Measurements from ENCODE around the gene SESN1. TPM values are rescaled to one million over a fixed set of nuclear protein-coding genes. Genes with fewer than 3 reads are reported as not detected.

The SESN1 gene
- total RNA-seq, 1 experiment from 2014 or later: 30.2 TPM

- ATAC-seq (no peak), DNase-seq (ENCODE audit: low spot score) (no peak)
- no peaks in the 10 kb centered on the region for H3K9me3 Mint-ChIP-seq
- no peak overlapping the region for H3K27ac Mint-ChIP-seq
- TF ChIP-seq, protein P1, sequence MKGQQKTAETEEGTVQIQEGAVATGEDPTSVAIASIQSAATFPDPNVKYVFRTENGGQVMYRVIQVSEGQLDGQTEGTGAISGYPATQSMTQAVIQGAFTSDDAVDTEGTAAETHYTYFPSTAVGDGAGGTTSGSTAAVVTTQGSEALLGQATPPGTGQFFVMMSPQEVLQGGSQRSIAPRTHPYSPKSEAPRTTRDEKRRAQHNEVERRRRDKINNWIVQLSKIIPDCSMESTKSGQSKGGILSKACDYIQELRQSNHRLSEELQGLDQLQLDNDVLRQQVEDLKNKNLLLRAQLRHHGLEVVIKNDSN (CRISPR knock-in tag; IDR thresholded peaks at IDR 0.05): no peak
- TF ChIP-seq IRF2 (CRISPR knock-in tag; IDR thresholded peaks at IDR 0.05; ENCODE audit: borderline replicate concordance, low read depth) (no peak), ZNF281 (CRISPR knock-in tag; IDR thresholded peaks at IDR 0.05) (no peak), USF2 (CRISPR knock-in tag; IDR thresholded peaks at IDR 0.05) (no peak), ZNF317 (CRISPR knock-in tag; IDR thresholded peaks at IDR 0.05; ENCODE audit: borderline replicate concordance, low read depth) (no peak), ZMAT4 (CRISPR knock-in tag; IDR thresholded peaks at IDR 0.05) (no peak), GRHL2 (CRISPR knock-in tag; IDR thresholded peaks at IDR 0.05; ENCODE audit: insufficient replicate concordance, severe bottlenecking) (no peak), ATF1 (CRISPR knock-in tag; IDR thresholded peaks at IDR 0.05) (no peak), ZNF232 (CRISPR knock-in tag; IDR thresholded peaks at IDR 0.05) (no peak), FOXP4 (CRISPR knock-in tag; IDR thresholded peaks at IDR 0.05) (no peak), FOXK1 (CRISPR knock-in tag; IDR thresholded peaks at IDR 0.05) (no peak), NFE2L1 (CRISPR knock-in tag; IDR thresholded peaks at IDR 0.05) (no peak)
- TF ChIP-seq, protein P2, sequence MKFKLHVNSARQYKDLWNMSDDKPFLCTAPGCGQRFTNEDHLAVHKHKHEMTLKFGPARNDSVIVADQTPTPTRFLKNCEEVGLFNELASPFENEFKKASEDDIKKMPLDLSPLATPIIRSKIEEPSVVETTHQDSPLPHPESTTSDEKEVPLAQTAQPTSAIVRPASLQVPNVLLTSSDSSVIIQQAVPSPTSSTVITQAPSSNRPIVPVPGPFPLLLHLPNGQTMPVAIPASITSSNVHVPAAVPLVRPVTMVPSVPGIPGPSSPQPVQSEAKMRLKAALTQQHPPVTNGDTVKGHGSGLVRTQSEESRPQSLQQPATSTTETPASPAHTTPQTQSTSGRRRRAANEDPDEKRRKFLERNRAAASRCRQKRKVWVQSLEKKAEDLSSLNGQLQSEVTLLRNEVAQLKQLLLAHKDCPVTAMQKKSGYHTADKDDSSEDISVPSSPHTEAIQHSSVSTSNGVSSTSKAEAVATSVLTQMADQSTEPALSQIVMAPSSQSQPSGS (CRISPR knock-in tag; IDR thresholded peaks at IDR 0.05; ENCODE audit: borderline replicate concordance, low read depth): no peak
- TF ChIP-seq, protein P3, sequence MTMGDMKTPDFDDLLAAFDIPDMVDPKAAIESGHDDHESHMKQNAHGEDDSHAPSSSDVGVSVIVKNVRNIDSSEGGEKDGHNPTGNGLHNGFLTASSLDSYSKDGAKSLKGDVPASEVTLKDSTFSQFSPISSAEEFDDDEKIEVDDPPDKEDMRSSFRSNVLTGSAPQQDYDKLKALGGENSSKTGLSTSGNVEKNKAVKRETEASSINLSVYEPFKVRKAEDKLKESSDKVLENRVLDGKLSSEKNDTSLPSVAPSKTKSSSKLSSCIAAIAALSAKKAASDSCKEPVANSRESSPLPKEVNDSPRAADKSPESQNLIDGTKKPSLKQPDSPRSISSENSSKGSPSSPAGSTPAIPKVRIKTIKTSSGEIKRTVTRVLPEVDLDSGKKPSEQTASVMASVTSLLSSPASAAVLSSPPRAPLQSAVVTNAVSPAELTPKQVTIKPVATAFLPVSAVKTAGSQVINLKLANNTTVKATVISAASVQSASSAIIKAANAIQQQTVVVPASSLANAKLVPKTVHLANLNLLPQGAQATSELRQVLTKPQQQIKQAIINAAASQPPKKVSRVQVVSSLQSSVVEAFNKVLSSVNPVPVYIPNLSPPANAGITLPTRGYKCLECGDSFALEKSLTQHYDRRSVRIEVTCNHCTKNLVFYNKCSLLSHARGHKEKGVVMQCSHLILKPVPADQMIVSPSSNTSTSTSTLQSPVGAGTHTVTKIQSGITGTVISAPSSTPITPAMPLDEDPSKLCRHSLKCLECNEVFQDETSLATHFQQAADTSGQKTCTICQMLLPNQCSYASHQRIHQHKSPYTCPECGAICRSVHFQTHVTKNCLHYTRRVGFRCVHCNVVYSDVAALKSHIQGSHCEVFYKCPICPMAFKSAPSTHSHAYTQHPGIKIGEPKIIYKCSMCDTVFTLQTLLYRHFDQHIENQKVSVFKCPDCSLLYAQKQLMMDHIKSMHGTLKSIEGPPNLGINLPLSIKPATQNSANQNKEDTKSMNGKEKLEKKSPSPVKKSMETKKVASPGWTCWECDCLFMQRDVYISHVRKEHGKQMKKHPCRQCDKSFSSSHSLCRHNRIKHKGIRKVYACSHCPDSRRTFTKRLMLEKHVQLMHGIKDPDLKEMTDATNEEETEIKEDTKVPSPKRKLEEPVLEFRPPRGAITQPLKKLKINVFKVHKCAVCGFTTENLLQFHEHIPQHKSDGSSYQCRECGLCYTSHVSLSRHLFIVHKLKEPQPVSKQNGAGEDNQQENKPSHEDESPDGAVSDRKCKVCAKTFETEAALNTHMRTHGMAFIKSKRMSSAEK (CRISPR knock-in tag; IDR thresholded peaks at IDR 0.05; ENCODE audit: borderline replicate concordance): no peak
- TF ChIP-seq, protein P4, sequence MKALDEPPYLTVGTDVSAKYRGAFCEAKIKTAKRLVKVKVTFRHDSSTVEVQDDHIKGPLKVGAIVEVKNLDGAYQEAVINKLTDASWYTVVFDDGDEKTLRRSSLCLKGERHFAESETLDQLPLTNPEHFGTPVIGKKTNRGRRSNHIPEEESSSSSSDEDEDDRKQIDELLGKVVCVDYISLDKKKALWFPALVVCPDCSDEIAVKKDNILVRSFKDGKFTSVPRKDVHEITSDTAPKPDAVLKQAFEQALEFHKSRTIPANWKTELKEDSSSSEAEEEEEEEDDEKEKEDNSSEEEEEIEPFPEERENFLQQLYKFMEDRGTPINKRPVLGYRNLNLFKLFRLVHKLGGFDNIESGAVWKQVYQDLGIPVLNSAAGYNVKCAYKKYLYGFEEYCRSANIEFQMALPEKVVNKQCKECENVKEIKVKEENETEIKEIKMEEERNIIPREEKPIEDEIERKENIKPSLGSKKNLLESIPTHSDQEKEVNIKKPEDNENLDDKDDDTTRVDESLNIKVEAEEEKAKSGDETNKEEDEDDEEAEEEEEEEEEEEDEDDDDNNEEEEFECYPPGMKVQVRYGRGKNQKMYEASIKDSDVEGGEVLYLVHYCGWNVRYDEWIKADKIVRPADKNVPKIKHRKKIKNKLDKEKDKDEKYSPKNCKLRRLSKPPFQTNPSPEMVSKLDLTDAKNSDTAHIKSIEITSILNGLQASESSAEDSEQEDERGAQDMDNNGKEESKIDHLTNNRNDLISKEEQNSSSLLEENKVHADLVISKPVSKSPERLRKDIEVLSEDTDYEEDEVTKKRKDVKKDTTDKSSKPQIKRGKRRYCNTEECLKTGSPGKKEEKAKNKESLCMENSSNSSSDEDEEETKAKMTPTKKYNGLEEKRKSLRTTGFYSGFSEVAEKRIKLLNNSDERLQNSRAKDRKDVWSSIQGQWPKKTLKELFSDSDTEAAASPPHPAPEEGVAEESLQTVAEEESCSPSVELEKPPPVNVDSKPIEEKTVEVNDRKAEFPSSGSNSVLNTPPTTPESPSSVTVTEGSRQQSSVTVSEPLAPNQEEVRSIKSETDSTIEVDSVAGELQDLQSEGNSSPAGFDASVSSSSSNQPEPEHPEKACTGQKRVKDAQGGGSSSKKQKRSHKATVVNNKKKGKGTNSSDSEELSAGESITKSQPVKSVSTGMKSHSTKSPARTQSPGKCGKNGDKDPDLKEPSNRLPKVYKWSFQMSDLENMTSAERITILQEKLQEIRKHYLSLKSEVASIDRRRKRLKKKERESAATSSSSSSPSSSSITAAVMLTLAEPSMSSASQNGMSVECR (CRISPR knock-in tag; IDR thresholded peaks at IDR 0.05; ENCODE audit: borderline replicate concordance): no peak
- POLR2A ChIA-PET: no interaction called here
- CTCF ChIA-PET: no interaction called here
- H3K36me3 Mint-ChIP-seq: no peaks in the 10 kb centered on the region
- H3K4me3 Mint-ChIP-seq: no peak overlapping the region
- no peaks in the 10 kb centered on the region for H3K27me3 Mint-ChIP-seq (ENCODE audit: low read depth)
- peaks cover 6% of the 10 kb centered on the region for H3K4me1 Mint-ChIP-seq
Measured at GRCh38 chr6:108951351-108951953, 143.2 kb downstream of the SESN1 start.
